Spleen (tissue), 11 donors: ENCODE measurements around the gene PRRX2. TPM values are rescaled to one million over a fixed set of nuclear protein-coding genes. Genes with fewer than 3 reads are reported as not detected.

Experiments
- DNase-seq: peaks from one replicate; pipeline ENCODE4 v3.0.0-alpha.2; 2020
- H3K27ac ChIP-seq, 8 donors: fragments of 200-600 bp; sonication (generic) in 7 of 8; 1 replicate in 4 of 8; 2 replicates in 4 of 8; pipeline versions ENCODE4 v1.5.0 to v1.8.0; 2016 to 2021; ENCODE audit warnings: inconsistent platforms in 4 of 8, mild to moderate bottlenecking in 4 of 8, moderate library complexity in 1 of 8
- H3K27me3 ChIP-seq, 7 donors: fragments of 200-600 bp; sonication (generic) in 6 of 7; replicated peaks in 1 of 7; 1 replicate in 4 of 7; 2 replicates in 3 of 7; pipeline versions ENCODE4 v1.5.0 to v1.8.0; 2016 to 2021; ENCODE audit warnings: inconsistent platforms in 3 of 7, mild to moderate bottlenecking in 1 of 7
- H3K36me3 ChIP-seq, 6 donors: fragments of 200-600 bp; sonication (generic) in 5 of 6; 1 replicate in 4 of 6; 2 replicates in 2 of 6; pipeline versions ENCODE4 v1.5.0 to v1.8.0; 2016 to 2021; ENCODE audit warnings: inconsistent platforms in 2 of 6
- H3K4me1 ChIP-seq, 6 donors: fragments of 200-600 bp; sonication (generic) in 5 of 6; 1 replicate in 3 of 6; 2 replicates in 3 of 6; pipeline versions ENCODE4 v1.5.0 to v1.8.0; 2016 to 2021; ENCODE audit warnings: inconsistent platforms in 3 of 6
- H3K4me3 ChIP-seq, 8 donors: fragments of 200-600 bp; sonication (generic) in 7 of 8; 1 replicate in 4 of 8; 2 replicates in 4 of 8; pipeline versions ENCODE4 v1.5.0 to v1.8.0; 2016 to 2021; ENCODE audit warnings: inconsistent platforms in 4 of 8, mild to moderate bottlenecking in 4 of 8, moderate library complexity in 2 of 8
- H3K9me3 ChIP-seq, 8 donors: fragments of 200-600 bp; sonication (generic) in 7 of 8; 1 replicate in 4 of 8; 2 replicates in 4 of 8; pipeline versions ENCODE4 v1.5.0 to v1.8.0; 2016 to 2021; ENCODE audit warnings: inconsistent platforms in 4 of 8
- CTCF ChIP-seq, 11 experiments: fragments of 200-600 bp in 7 of 11; fragments of 450-650 bp in 4 of 11; sonication (generic) in 4 of 11; IDR thresholded peaks in 8 of 11; conservative IDR thresholded peaks in 3 of 11; 1 replicate in 7 of 11; 2 replicates in 4 of 11; pipeline versions ENCODE4 v1.4.0 to v1.8.0; 2016 to 2021; ENCODE audit warnings: antibody characterized with exemption in 11 of 11, inconsistent platforms in 4 of 11, mild to moderate bottlenecking in 1 of 11
- POLR2A ChIP-seq, 3 donors: fragments of 450-650 bp; IDR thresholded peaks; one replicate each; pipeline ENCODE4 v1.5.1; 2017; ENCODE audit warnings: antibody characterized with exemption in 3 of 3, mild to moderate bottlenecking in 1 of 3
- POLR2AphosphoS5 ChIP-seq, 3 donors: sonication (generic); formaldehyde crosslinking; IDR thresholded peaks; one replicate each; pipeline ENCODE4 v1.5.1; 2017; ENCODE audit warnings: antibody characterized with exemption in 3 of 3
- whole genome bisulfite sequencing, 5 donors: extraction: QIAGEN DNeasy Blood & Tissue Kit in 3 of 5; methylation state at CpG; one replicate each; pipeline versions ENCODE4 v1.1.5 to v1.1.7; 2013 to 2018; 5-methylcytosine and 5-hydroxymethylcytosine counted together
- intact Hi-C: fragments of 100-400 bp; cut with DNase I; formaldehyde crosslinking; loops from one replicate; pipeline ENCODE4 v1.15.0; 2023; ENCODE audit warnings: low total_unique reads
- polyA plus RNA-seq, 3 donors: library from polyadenylated mRNA; stranded (reverse); fragments of 200-250 nt; gene quantifications; one replicate each; pipeline ENCODE4 v1.2.1, GENCODE V29; 2013
- total RNA-seq, 7 donors: library from RNA; depleted of rRNA in 3 of 7; stranded (reverse); fragments of >200 nt in 3 of 7; fragmentation: NEBNext Ultra II Directional in 4 of 7; extraction: Animal tissue kit (Norgen Biotek cat#: 25700) in 4 of 7; gene quantifications; one replicate each; pipeline versions ENCODE4 v1.1.0 to v1.2.1, GENCODE V29; 2016 to 2021
- donor health status: healthy with polysubstance abuse.
- donor health status: DM: no; HTN: no; CAD: no; lungs with moderate emphysema.
- donor health status: DM: no; HTN: no; CAD: no.
- donor health status: Bipolar disorder and iron deficiency.
- donor health status: healthy.
- donor health status: DM: no; HTN: no; CAD: no.
- donor health status: DM: yes; HTN: yes; CAD: no.

PRRX2 gene
- total and polyA plus RNA-seq, 10 donors, result 0.32 to 1.5 (median 0.54) TPM; not detected in 5

- no peak overlapping the region for H3K27ac ChIP-seq
- peaks cover 0 to 50% (median 0%) of the 10 kb centered on the region in 7 donors for H3K27me3 ChIP-seq
- WGBS, 5 donors, result 84 to 89% (median 86%) methylated on average over 20 to 23 of the region's 23 CpGs
- H3K4me1 ChIP-seq, result peaks cover 0 to 13% (median 10%) of the 10 kb centered on the region in 6 donors
- H3K36me3 ChIP-seq, result no peaks in the 10 kb centered on the region
- DNase-seq, result no peak
- intact Hi-C loops, result no loop called here
- no peak for TF ChIP-seq CTCF (IDR thresholded peaks at IDR 0.05 in 8 of 11, conservative IDR thresholded peaks at IDR 0.05 in 3 of 11)
- no peak for TF ChIP-seq POLR2AphosphoS5 (IDR thresholded peaks at IDR 0.05)
- no peak for TF ChIP-seq POLR2A (IDR thresholded peaks at IDR 0.05)
- no peaks in the 10 kb centered on the region for H3K9me3 ChIP-seq
- H3K4me3 ChIP-seq, result no peak overlapping the region
These were observed 67.6 kb downstream of the PRRX2 start for GRCh38 chr9:129732946-129733631.

- TF ChIP-seq POLR2A (IDR thresholded peaks at IDR 0.05) (no peak), CTCF (IDR thresholded peaks at IDR 0.05 in 8 of 11, conservative IDR thresholded peaks at IDR 0.05 in 3 of 11) (no peak), POLR2AphosphoS5 (IDR thresholded peaks at IDR 0.05) (no peak)
- no peak overlapping the region for H3K4me3 ChIP-seq
- WGBS, 5 donors, result 84 to 100% (median 91%) methylated on average over 2 of the region's 2 CpGs
- peaks cover 0 to 50% (median 0%) of the 10 kb centered on the region in 7 donors for H3K27me3 ChIP-seq
- DNase-seq, result no peak
- no peaks in the 10 kb centered on the region for H3K36me3 ChIP-seq
- no peak overlapping the region for H3K27ac ChIP-seq
- H3K4me1 ChIP-seq, result peaks cover 0 to 18% (median 12%) of the 10 kb centered on the region in 6 donors
- intact Hi-C loops, result no loop called here
- no peaks in the 10 kb centered on the region for H3K9me3 ChIP-seq
These were observed 68.1 kb downstream of the PRRX2 start for GRCh38 chr9:129733632-129733953.

- DNase-seq, result no peak
- Histone ChIP-seq H3K27ac (no peak overlapping the region), H3K4me1 (peaks cover 0 to 18% (median 12%) of the 10 kb centered on the region in 6 donors), H3K36me3 (no peaks in the 10 kb centered on the region), H3K4me3 (no peak overlapping the region), H3K27me3 (peaks cover 0 to 37% (median 0%) of the 10 kb centered on the region in 7 donors), H3K9me3 (no peaks in the 10 kb centered on the region)
- 64 to 79% (median 71%) methylated on average over 6 of the region's 6 CpGs for WGBS, 5 donors
- no peak for TF ChIP-seq POLR2AphosphoS5 (IDR thresholded peaks at IDR 0.05)
- no peak for TF ChIP-seq CTCF (IDR thresholded peaks at IDR 0.05 in 8 of 11, conservative IDR thresholded peaks at IDR 0.05 in 3 of 11)
- TF ChIP-seq POLR2A (IDR thresholded peaks at IDR 0.05), result no peak
- intact Hi-C loops, result no loop called here
These were observed 70.1 kb downstream of the PRRX2 start for GRCh38 chr9:129735546-129735945.

- no peak for TF ChIP-seq POLR2A (IDR thresholded peaks at IDR 0.05)
- no peak for TF ChIP-seq CTCF (IDR thresholded peaks at IDR 0.05 in 8 of 11, conservative IDR thresholded peaks at IDR 0.05 in 3 of 11)
- no peak for TF ChIP-seq POLR2AphosphoS5 (IDR thresholded peaks at IDR 0.05)
- no peak for DNase-seq
- intact Hi-C loops, result no loop called here
- Histone ChIP-seq H3K4me3 (no peak overlapping the region), H3K9me3 (no peaks in the 10 kb centered on the region), H3K27me3 (peaks cover 0 to 32% (median 0%) of the 10 kb centered on the region in 7 donors), H3K36me3 (no peaks in the 10 kb centered on the region), H3K4me1 (peaks cover 0 to 18% (median 12%) of the 10 kb centered on the region in 6 donors), H3K27ac (no peak overlapping the region)
- 59 to 71% (median 64%) methylated on average over 15 to 20 of the region's 20 CpGs for WGBS, 5 donors
These were observed 70.9 kb downstream of the PRRX2 start for GRCh38 chr9:129736334-129736733.
